GM23248 (cell line): ENCODE data around the gene NRP1. TPM values are rescaled to one million over a fixed set of nuclear protein-coding genes. Genes with fewer than 3 reads are reported as not detected.
A peak's percentile ranks its signal among the peaks of the same experiment; 100 is the strongest.

Experiments used
- DNase-seq: peaks from one replicate; pipeline ENCODE4 v3.0.0-alpha.2; 2015
- H2AFZ ChIP-seq: fragments of 200-600 bp; sonication (generic); 2 replicates; pipeline ENCODE4 v1.6.1; 2016; ENCODE audit warnings: antibody characterized with exemption
- H3F3A ChIP-seq: fragments of 200-600 bp; sonication (generic); 2 replicates; pipeline ENCODE4 v1.6.1; 2016; ENCODE audit warnings: mild to moderate bottlenecking, antibody characterized with exemption, mixed run types; ENCODE audit not compliant: insufficient read depth
- H3K27ac ChIP-seq: fragments of 200-600 bp; sonication (generic); 2 replicates; pipeline ENCODE4 v1.5.1; 2016; ENCODE audit warnings: mild to moderate bottlenecking
- H3K27me3 ChIP-seq: fragments of 200-600 bp; sonication (generic); replicated peaks from 2 replicates; pipeline ENCODE4 v1.6.1; 2016; ENCODE audit warnings: mild to moderate bottlenecking; ENCODE audit not compliant: insufficient read depth
- H3K36me3 ChIP-seq: fragments of 200-600 bp; sonication (generic); 2 replicates; pipeline ENCODE4 v1.6.1; 2016; ENCODE audit warnings: low read depth, mild to moderate bottlenecking
- H3K4me1 ChIP-seq: fragments of 200-600 bp; sonication (generic); 2 replicates; pipeline ENCODE4 v1.6.1; 2016; ENCODE audit warnings: mild to moderate bottlenecking; ENCODE audit not compliant: insufficient read depth
- H3K4me2 ChIP-seq: fragments of 200-600 bp; sonication (generic); one replicate; pipeline ENCODE4 v1.6.1; 2016; ENCODE audit warnings: mild to moderate bottlenecking; ENCODE audit not compliant: unreplicated experiment
- H3K4me3 ChIP-seq: fragments of 200-600 bp; sonication (generic); 2 replicates; pipeline ENCODE4 v1.5.1; 2016; ENCODE audit warnings: mild to moderate bottlenecking
- H3K79me2 ChIP-seq: fragments of 200-600 bp; sonication (generic); 2 replicates; pipeline ENCODE4 v1.6.1; 2016; ENCODE audit warnings: mild to moderate bottlenecking; ENCODE audit not compliant: insufficient read depth
- H3K9ac ChIP-seq: fragments of 200-600 bp; sonication (generic); 2 replicates; pipeline ENCODE4 v1.6.1; 2016; ENCODE audit warnings: mild to moderate bottlenecking
- H3K9me2 ChIP-seq: fragments of 200-600 bp; sonication (generic); 2 replicates; pipeline ENCODE4 v1.6.1; 2016; ENCODE audit warnings: mixed run types, mild to moderate bottlenecking, moderate library complexity; ENCODE audit not compliant: insufficient read depth
- H3K9me3 ChIP-seq: fragments of 200-600 bp; sonication (generic); one replicate; pipeline ENCODE4 v1.6.1; 2017; ENCODE audit warnings: low read depth
- H4K20me1 ChIP-seq: fragments of 200-600 bp; sonication (generic); 2 replicates; pipeline ENCODE4 v1.6.0; 2016; ENCODE audit not compliant: insufficient read depth
- EZH2 ChIP-seq: fragments of 200-600 bp; sonication (generic); IDR thresholded peaks from 2 replicates; pipeline ENCODE4 v1.6.1; 2018; ENCODE audit warnings: antibody characterized with exemption, mild to moderate bottlenecking; ENCODE audit not compliant: insufficient read depth, poor library complexity, severe bottlenecking
- EZH2phosphoT487 ChIP-seq: fragments of 200-600 bp; sonication (generic); IDR thresholded peaks from 2 replicates; pipeline ENCODE4 v1.6.1; 2018; ENCODE audit warnings: antibody characterized with exemption, moderate library complexity, mild to moderate bottlenecking, low read depth; ENCODE audit not compliant: insufficient read depth
- WGBS, 2 experiments: methylation state at CpG; one replicate each; pipeline ENCODE4 v1.1.6; 2015 to 2017; ENCODE audit warnings: low lambda C conversion rate in 2 of 2, low coverage in 1 of 2; ENCODE audit errors: missing lambda C conversion rate in 2 of 2; 5-methylcytosine and 5-hydroxymethylcytosine counted together
- in situ Hi-C: fragments of 300-500 bp; cut with MboI; formaldehyde crosslinking; loops from 2 replicates; pipeline ENCODE4 v1.15.0; 2020
- polyA plus RNA-seq: library from polyadenylated mRNA; unstranded; fragments of >200 nt; fragmentation: Nextera tagmentation; extraction: Ambion mirVana; gene quantifications from 2 replicates; pipeline ENCODE4 v1.2.1, GENCODE V29; 2016
- total RNA-seq: library from RNA; depleted of rRNA; stranded (reverse); fragments of >200 nt; shearing (Covaris generic); gene quantifications from 2 replicates; pipeline ENCODE4 v1.2.3, GENCODE V29; 2014

Gene NRP1
- total and polyA plus RNA-seq, 2 experiments from 2014 or later = 152 to 175 TPM

- Histone ChIP-seq H3K4me2 (peak overlapping the region; percentile 93), H3K9me2 (no peaks in the 10 kb centered on the region), H3K4me3 (peak overlapping the region; percentile 94), H3K4me1 (peaks cover 44% of the 10 kb centered on the region), H3K79me2 (peaks cover 32% of the 10 kb centered on the region), H3K27me3 (no peaks in the 10 kb centered on the region), H4K20me1 (no peaks in the 10 kb centered on the region), H3F3A (peaks cover 58% of the 10 kb centered on the region), H3K36me3 (no peaks in the 10 kb centered on the region), H3K9ac (peak overlapping the region; percentile 90), H2AFZ (peak overlapping the region; percentile 78), H3K27ac (peak overlapping the region; percentile 86), H3K9me3 (no peaks in the 10 kb centered on the region)
- in situ Hi-C loops = loop anchor here (10.0 to 25.0 kb wide), 2 partner anchors 950 to 1297 kb away; no protein-coding TSS in a partner anchor
- WGBS, 2 experiments = 43 to 46% methylated on average over 11 of the region's 11 CpGs
- peak; percentile 75 for DNase-seq
- TF ChIP-seq EZH2phosphoT487 (no peak), EZH2 (no peak)
Measured at GRCh38 chr10:33337326-33337957, 3.0 kb upstream of the NRP1 start.

- H3K27me3 ChIP-seq = no peaks in the 10 kb centered on the region
- H3K36me3 ChIP-seq = no peaks in the 10 kb centered on the region
- H3F3A ChIP-seq = peaks cover 61% of the 10 kb centered on the region
- H2AFZ ChIP-seq = peak overlapping the region; percentile 78
- H3K4me1 ChIP-seq = peaks cover 37% of the 10 kb centered on the region
- H4K20me1 ChIP-seq = no peaks in the 10 kb centered on the region
- H3K79me2 ChIP-seq = peaks cover 39% of the 10 kb centered on the region
- no peaks in the 10 kb centered on the region for H3K9me3 ChIP-seq
- TF ChIP-seq EZH2phosphoT487 (no peak), EZH2 (no peak)
- DNase-seq = peak; percentile 66
- H3K9ac ChIP-seq = peak overlapping the region; percentile 90
- in situ Hi-C loops = loop anchor here (10.0 to 25.0 kb wide), 2 partner anchors 951 to 1298 kb away; no protein-coding TSS in a partner anchor
- H3K4me3 ChIP-seq = peak overlapping the region; percentile 94
- peak overlapping the region; percentile 93 for H3K4me2 ChIP-seq
- no peaks in the 10 kb centered on the region for H3K9me2 ChIP-seq
- 2% methylated on average over 36 to 51 of the region's 67 CpGs for WGBS, 2 experiments
- peak overlapping the region; percentile 86 for H3K27ac ChIP-seq
Measured at GRCh38 chr10:33336582-33337325, 2.3 kb upstream of the NRP1 start.

DNA sequence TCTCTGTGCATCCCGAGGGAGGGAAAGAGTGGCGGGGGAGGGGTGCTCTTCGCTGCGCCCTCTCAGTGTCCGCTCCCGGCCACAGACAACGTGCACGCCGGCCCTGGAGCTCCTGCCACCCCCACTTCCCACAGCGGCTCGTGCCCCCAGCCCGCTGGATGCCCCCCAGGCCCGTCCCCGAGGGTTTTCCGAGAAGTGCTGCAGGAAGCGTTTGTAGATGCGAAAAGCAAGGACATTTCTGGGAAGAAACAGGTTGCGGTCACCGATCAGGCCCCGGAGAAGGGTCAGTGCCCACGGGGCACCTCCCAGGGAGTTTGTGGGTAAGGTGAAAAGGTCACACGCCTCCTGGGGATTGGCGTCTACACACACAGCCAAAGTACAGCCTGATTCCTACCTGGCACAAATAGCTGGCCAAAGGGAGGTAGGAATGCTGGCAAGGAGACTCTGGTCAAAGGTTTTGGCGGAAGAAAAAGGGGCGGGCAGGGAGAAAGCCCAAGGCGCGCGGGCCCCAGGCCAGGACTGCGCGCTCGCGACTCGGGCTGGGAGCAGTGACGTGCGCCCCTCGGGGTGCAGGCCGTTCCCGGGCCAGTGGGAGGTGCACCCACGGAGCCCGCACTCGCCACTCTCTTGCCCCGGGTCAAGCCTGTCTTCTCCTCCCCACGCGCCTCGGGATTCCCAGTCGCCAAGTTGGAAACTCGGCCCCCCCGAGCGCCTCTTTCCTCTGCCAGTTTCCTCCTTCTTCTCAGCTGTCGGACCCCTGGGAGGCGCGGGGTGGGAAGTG lies 1.5 kb upstream of the NRP1 start:
- Histone ChIP-seq H3K36me3 (no peaks in the 10 kb centered on the region), H3K4me1 (peaks cover 34% of the 10 kb centered on the region), H4K20me1 (no peaks in the 10 kb centered on the region), H3K9ac (peak overlapping the region; percentile 90), H3K27me3 (no peaks in the 10 kb centered on the region), H3K4me3 (peak overlapping the region; percentile 94), H2AFZ (peak overlapping the region; percentile 78), H3K9me2 (no peaks in the 10 kb centered on the region), H3K9me3 (no peaks in the 10 kb centered on the region), H3K27ac (peak overlapping the region; percentile 86), H3K4me2 (peak overlapping the region; percentile 93), H3F3A (peaks cover 61% of the 10 kb centered on the region), H3K79me2 (peaks cover 47% of the 10 kb centered on the region)
- 1 to 2% methylated on average over 41 to 52 of the region's 52 CpGs for WGBS, 2 experiments
- TF ChIP-seq EZH2 (no peak), EZH2phosphoT487 (no peak)
- DNase-seq = peak; percentile 84
- in situ Hi-C loops = loop anchor here (10.0 to 25.0 kb wide), 2 partner anchors 951 to 1299 kb away; no protein-coding TSS in a partner anchor

GRCh38 chr10:33335551-33335800 lies 1.0 kb upstream of the NRP1 start:
- in situ Hi-C loops = loop anchor here (10.0 to 25.0 kb wide), 2 partner anchors 952 to 1299 kb away; no protein-coding TSS in a partner anchor
- Histone ChIP-seq H3K27ac (peak overlapping the region; percentile 86), H3K4me3 (peak overlapping the region; percentile 94), H3K27me3 (no peaks in the 10 kb centered on the region), H3F3A (peaks cover 56% of the 10 kb centered on the region), H3K79me2 (peaks cover 52% of the 10 kb centered on the region), H4K20me1 (no peaks in the 10 kb centered on the region), H3K36me3 (no peaks in the 10 kb centered on the region), H3K4me1 (peaks cover 33% of the 10 kb centered on the region), H3K4me2 (peak overlapping the region; percentile 93), H3K9me3 (no peaks in the 10 kb centered on the region), H2AFZ (peak overlapping the region; percentile 78), H3K9me2 (no peaks in the 10 kb centered on the region), H3K9ac (peak overlapping the region; percentile 90)
- DNase-seq = peak; percentile 69
- TF ChIP-seq EZH2 (no peak), EZH2phosphoT487 (no peak)
- WGBS, 2 experiments = 0% methylated on average over 16 to 21 of the region's 21 CpGs
